SW 1271 (cell line): ENCODE data around the gene VCP.
A peak's percentile ranks its signal among the peaks of the same experiment; 100 is the strongest.

ENCODE experiments used
- DNase-seq, 2 experiments: peaks; one replicate each; lab custom pipeline; 2025; lab: John Stamatoyannopoulos, UW

VCP gene

DNA sequence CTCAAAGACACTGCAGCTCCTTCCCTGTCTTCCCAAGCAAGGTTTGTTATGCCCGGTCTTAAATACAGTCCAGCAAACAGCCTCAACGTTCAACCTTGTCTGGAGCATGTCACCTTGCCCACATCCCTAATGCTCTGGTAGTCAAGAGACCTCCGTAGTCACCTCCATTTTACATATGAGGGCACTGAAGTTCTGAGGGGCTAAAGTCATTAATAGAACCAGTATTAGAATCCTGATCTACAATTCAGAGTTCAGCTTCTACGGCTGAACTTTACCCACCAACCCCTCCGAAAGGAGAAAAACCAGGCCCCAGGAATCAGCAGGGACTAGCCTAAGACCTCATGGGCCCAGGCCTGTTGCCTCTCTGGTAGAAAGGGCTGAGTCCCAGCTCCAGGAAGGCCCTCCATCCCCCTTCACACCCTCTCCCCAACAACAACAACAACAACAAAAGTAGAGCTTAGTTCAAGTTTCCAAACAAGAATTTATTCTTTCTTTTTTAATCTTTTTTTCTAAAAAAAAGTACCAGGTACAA, 31.3 kb upstream of the VCP start:
- no peak for DNase-seq

DNA sequence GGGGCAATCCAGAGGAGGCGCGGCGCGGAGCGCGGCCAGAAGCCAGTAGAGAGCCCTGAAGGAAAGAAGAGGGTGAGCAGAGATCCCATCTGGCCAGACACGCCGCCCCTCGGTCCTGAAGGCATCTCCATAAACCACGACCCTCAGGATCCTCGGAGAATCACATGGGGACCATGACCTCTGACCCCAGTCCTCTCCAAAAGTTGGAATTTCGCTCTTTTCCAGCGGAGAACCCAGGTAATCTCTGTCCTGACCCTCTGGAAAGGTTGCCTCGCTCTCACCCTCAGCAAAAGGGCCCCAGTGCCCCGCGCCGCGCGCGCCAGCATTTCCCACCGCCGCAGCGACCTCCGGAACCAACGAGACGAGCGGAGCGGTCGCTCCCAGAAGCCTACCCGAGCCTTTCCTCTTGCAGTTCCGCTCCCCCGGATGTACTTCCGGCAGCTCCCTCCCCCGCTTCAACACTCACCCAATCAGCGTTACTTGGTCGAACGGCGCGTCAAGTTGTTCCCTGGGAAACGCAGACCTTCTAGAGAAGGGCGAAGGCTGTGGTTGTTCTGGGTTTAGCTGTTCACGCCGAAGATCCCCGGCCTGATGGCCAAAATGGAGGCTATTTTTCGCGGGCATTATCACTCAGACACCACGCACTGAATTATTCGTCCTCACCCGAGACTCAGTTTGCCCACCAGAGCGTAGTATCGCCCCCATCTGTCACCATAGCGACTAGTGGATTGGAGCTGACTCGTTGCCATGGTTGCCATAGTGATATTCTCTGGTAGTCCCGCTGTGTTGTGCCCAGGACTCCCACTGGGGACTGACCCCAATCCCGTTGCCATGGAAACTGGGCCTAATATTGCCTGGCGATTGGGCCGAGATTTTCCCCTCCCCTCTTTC, 30.6 kb upstream of the VCP start, which contains the start of gene STOML2:
TSS of gene STOML2 (minus strand) at position 363 of the 891 bp plus-strand sequence. CDS start at position 326, 37 bp downstream.
- DNase-seq: peak; percentile 71 to 90

GRCh38 chr9:35102465-35102768, 30.0 kb upstream of the VCP start:
- no peak for DNase-seq

GRCh38 chr9:35097573-35097972, 25.1 kb upstream of the VCP start:
- no peak for DNase-seq

DNA sequence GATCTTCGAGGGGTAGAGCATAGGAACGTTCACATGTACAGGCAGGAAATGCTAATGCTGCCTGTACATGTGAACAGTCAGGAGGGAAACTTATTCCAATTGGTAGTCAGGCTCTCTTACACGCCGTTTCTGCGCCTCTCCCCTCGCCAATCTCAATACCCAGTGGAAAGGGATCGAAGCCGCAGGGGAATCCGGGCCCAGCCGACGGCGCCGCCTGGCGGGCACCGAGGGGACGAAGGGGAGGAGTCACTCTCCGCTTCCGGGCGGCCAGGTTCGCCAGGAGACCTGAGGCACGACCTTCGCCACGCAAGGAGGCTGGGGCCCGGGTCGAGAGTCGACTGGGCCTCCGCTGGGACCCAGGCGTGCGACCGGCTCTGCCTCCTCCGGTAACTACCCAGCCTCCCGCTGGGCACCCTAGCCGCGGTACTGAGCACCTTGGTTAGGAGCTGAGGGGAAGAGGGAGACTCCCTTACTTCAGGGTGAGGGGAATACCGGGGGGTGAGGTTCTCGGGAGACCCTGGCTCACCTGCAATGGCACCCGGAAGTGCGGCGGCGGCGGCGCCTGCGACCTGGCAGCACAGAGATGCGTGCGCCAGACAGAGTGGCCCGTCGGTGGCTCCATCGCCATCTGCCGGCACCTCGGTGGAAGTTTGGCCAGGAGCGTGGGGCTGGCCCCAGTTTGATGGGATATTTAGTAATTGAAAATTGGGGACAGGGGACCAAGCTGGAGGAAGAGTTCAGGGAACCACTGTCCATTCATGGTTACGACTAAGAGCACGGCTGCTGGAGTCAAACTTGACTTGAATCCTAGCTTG, 23.8 kb upstream of the VCP start, which contains the start of gene PIGO:
TSS of gene PIGO (minus strand) at position 557 of the 815 bp plus-strand sequence. CDS start 1,026 bp downstream, outside the sequence.
- peak; percentile 25 to 74 for DNase-seq

DNA sequence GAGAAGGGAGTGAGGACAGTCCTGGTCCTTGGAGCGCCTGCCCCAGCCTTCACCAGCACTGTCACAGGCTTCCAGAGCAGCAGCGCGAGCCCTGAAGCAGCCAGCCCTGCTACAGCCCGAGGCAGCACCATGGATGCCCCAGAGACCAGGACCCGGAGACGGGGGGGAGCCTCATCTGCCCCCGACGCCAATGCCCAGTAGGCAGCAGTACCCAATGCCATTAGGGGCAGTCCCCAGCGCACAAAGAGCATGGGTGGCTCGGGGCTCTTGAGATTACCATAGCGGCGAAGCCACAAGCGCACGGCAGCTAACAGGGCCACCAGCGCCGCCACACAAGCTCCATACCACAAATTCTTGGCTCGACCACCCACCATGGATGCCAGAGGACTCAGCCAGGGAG, 19.1 kb upstream of the VCP start:
- DNase-seq: no peak

DNA sequence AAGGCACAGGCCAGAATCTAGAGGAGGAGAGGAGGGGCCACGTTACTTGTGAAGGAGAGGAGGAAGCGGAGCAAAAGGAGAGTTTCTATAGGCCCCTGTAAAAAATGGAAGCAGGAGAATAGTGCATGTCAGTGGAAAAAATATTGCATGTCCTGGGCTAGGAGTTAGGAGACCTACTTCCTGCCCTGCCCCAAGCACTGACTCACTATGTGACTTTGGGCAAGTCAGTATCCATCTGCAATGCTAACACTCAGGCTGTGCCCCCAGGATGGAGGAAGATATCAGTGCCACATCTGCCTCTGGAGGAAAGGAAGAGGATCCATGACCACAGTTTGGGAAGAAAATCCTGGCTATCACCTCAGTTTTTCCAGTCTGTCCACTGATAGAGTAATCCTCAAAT, 17.0 kb upstream of the VCP start:
- no peak for DNase-seq

DNA sequence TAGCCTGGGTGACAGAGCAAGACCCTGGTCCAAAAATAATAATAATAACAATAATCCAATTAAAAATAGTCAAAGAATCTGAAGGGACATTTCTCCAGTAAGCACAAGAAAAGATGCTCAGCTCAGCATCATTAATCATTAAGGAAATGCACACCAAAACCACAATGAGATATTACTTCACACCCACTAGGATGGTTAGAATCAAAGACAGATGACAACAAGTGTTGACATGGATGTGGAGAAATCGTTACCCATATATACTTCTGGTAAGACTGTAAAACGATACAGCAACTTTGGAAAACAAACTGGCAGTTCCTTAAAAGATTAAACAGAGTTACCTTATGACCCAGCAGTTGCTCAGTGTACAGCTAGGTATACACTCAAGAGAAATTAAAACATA, 12.7 kb upstream of the VCP start:
- DNase-seq: no peak

DNA sequence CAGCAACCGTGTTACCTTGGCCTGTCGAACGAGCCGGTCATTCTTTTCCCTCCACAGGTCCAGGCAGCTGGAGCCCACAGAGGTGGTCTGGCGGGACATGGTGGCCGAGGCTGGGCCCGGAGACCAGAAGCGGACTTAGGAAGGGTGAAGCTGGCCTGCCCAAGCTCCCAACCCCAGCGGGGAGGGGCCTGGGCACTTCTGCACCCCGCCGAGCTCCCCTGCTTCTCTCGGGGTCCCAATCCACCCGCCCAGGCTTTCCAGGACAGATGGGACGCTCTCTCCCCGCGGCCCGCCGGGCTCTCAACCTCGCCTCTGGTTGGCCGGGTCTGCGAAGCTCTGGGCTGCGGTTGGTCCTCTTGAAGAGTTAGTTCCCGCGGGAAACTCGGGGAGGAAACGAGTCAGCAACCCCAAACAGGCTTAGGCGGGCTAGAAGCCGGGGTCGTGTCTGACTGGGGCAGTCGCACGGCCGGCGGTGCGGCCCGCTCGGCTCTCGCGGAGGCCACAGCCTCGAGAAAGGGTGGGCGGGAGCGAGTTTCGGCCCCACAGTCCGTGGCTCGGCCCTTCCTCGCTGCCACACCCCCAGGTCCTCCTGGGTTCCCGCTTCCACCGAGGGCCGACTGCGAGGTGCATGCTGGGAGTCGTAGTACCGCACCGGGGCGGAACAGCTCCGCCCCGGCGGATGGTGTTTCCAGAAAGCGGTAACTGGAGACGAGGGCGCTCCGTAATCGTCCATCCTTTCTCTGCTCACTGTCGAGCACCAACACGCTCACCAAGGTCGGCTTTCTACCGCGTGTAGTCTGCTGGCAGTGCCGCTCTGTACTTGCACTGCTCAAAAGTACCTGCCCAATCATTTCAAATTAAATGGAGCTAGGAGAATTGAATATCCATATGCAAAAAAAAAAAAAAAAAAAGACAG, 7.3 kb upstream of the VCP start, which contains the start of gene FANCG:
TSS of gene FANCG (minus strand) at position 517 of the 916 bp plus-strand sequence. CDS start at position 99, 418 bp downstream.
- peak; percentile 55 to 81 for DNase-seq

DNA sequence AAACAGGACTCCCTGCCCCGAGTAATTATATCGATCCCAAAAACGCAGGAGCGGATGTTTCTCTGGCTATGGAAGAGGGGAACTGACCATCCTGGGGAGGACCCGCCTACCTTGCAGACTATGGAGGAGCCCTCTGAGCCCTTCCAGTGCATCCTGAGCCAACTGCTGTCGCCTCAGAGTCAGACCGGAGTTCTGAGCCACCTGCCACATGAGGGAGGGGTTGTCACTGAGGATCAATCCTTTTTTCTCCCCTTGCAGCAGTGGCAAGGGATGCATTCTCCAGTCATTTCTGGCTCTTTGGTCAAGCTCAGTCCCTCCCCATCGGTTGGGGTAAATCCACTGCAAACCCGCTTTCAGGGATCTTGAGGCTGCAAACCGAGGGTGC, 6.6 kb upstream of the VCP start:
- DNase-seq: no peak

DNA sequence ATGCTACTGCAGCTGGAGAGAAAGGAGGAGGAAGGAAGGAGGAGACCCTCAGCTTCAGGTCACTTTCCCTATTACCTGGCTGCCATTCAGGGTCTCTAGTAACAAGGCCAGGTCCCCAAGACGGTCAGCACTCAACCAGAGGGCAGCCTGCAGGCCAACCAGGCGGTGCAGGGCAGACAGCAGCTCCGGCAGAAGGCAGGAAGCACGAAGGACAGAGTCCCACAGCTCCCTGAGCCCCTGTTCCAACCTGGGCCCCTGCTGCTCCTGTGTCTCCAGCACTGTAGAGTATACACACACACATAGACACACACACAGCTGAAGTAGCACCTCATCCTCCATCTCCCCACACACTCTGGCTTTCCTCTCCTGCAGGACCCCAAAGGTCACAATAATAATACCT, 5.6 kb upstream of the VCP start:
- DNase-seq: no peak

DNA sequence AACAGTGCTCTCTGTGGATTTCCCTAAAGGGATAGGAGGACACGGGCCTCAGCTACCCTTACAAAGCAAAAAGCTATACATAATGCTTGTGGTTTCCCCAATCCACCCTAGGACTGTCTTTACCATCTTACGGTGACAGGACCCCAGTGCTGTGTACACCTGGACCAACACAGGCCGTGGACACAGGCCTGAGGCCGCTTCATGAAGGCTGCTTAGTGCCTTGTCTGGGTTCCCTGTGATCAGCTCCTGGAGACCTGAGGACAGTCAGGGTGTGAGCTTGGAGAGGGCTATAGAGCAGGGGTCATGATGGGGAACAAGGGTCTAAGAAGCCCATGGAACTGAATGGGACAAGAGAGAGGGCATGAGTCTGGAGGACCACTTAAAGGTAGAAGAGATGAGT, 4.4 kb upstream of the VCP start:
- DNase-seq: no peak

DNA sequence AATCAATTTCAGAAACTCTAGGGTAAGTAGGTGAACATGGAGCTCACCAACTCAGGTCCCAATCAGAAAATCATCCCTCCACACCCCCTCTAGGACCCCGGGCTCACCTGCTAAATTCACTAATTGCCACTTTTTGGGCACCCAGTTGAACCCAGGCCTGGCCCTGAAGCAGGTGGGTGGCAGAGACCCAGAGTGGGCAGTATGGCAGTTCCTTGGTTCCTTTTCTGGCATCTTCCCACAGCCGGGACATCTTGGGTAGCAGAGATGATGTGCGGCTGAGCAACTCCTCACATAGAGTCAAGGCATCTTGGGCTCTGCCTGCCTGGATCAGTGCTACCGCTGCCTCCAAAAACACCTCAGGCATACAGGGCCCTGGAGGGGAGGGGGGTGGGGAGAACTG, 2.9 kb upstream of the VCP start:
- DNase-seq: no peak

GRCh38 chr9:35074791-35075190, 2.4 kb upstream of the VCP start:
- no peak for DNase-seq

- DNase-seq: no peak
Measured at GRCh38 chr9:35074141-35074540, 1.7 kb upstream of the VCP start.

GRCh38 chr9:35073279-35073612, 821 bp upstream of the VCP start:
- DNase-seq: no peak

- peak; percentile 46 to 64 for DNase-seq
Measured at GRCh38 chr9:35071814-35072460, 488 bp downstream of the VCP start.

- DNase-seq: no peak
Measured at GRCh38 chr9:35070823-35071813, 1.3 kb downstream of the VCP start.

DNA sequence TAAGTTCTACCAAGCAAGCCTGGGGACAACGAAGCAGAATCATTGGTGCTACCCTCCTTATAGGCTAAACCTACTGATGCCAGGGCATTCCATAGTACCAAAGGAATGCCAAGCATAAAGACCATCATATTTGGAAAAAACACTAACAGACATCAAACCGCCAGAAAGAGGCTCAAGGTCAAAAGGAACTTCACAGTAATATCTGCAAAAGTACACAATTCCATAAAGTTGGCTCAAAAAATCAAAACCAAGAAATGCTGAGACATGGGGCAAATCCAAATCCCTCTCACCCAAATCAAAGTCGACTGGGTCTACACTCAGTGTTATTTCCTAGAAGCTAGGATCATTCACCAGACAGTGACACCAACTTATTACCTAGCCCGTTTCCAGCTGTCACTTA, 3.4 kb downstream of the VCP start:
- no peak for DNase-seq

GRCh38 chr9:35067056-35067455, 5.4 kb downstream of the VCP start:
- DNase-seq: no peak
